HG03558 (cell line): Measurements from ENCODE around the gene MAPK13.
"Not testable (repeated sequence)": the region's sequence is repeated elsewhere in the genome, so short reads cannot be mapped to it uniquely, and the experiment has no call there.

ENCODE experiments used
- ATAC-seq: cut with Tn5 transposase; IDR thresholded peaks from one replicate; pipeline ENCODE4 v1.9.1; 2021; ENCODE audit warnings: moderate number of reproducible peaks; ENCODE audit not compliant: unreplicated experiment; ENCODE audit errors: extremely low read depth

MAPK13 gene

GRCh38 chr6:36113703-36114102, 16.6 kb upstream of the MAPK13 start:
- ATAC-seq = no peak

GRCh38 chr6:36114798-36115408, 15.4 kb upstream of the MAPK13 start:
- ATAC-seq = no peak

DNA sequence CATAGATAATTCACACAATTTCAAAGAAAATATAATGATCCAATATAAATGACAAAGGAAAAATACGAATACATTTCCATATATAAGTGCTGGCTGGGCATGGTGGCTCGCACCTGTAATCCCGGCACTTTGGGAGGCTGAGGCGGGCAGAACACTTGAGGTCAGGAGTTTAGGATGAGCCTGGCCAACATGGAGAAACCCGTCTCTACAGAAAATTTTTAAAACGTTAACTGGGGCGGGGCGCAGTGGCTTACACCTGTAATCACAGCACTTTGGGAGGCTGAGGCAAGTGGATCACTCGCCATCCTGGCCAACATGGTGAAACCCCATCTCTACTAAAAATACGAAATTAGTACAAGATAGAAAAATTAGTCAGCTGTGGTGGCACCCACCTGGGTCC, 14.9 kb upstream of the MAPK13 start:
- no peak for ATAC-seq

DNA sequence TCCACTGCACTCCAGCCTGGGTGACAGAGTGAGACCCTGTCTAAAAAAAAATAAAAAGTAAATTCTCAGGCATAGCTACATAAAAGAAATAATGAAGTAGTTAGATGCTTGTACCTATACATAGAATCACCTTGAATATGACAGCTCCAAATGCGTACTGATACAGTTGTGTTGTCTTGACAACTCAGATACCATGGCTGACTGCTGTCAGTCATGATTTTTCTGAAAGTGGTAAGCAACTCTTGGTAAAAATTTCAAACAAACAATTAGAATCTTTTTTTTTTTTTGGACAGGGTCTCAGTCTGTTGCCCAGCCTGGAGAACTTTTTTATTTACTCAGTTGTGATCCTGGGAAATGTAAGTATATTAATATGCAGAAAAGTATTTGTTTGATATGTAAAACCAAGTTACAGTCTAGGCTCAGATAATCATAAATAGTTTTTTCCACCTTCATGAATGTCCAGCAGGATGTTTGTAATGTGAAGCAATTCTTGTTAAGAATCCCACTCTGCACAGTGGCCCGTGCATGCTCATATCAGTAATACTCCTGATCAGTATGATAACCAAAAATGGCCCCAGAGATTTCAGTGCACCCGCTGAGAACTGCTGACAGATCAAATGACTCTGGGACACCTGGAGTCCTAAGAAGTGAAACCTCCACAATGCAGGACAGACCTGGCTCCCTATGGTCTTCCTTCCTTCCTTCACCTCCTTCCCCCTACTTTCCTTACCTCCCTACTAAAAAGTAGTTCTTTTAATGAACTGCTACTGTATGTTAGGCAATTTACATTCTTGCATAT, 14.0 kb upstream of the MAPK13 start:
- no peak for ATAC-seq

DNA sequence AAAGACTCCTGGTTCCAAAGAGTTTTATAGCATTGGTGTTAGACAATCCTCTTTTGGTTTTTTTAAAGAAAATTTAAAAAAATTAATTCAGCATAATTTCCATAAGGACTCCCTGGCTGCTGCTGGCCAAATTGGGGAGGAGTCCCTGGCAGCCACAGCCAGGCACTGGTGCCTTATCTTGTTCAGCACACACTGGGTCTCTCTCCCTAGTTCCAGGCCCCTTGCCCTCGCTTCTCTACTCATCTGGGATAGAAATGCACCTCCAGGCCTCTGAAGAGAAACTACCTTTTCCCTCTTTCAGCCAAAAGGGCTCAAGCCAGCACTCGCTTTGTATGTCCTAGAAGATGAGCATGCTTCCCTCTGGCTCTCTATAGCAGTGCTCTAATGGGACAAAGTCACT, 13.4 kb upstream of the MAPK13 start:
- ATAC-seq = no peak

DNA sequence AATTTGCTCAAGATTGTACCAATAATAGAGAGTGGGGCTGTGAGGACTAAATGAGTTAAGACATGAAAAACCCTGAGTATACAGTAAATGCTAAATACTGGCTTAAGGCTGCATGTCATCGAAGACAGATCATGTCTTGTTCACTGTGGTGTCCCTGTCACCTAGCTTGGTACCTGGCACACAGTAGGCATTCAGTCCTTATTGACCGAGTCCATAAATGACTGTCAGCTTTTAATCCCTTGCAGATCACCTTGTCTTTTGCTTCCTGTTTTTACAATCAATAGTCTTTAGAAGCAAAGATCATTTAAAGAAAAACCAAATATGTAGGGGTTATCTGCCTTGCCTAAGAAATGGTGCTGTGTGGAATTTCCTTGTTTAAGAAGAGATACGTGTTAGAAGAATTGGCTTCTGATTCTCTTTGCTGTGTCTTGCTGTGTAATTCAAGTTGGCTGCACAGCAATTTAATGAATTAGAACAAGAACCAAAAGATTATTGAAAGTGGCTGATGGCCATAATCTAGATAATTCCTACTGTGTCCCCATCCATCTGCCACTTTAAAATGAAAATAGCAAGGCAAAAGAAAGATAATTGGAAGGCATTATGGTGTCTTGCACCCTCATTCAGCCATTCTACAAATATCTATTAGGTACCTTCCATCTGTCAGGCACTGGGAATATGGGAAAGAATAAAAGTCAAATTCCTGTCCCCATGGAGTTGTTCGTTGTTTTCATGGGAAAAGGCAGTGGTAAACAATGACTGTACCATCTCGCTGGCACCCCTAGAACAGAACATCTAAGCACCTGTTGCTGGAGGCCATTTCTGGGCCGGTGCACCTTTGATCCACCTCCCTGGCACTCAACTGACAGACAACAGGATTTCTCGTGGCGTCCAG, 12.4 kb upstream of the MAPK13 start:
- no peak for ATAC-seq

- no peak for ATAC-seq
Measured at GRCh38 chr6:36118550-36119107, 11.7 kb upstream of the MAPK13 start.

DNA sequence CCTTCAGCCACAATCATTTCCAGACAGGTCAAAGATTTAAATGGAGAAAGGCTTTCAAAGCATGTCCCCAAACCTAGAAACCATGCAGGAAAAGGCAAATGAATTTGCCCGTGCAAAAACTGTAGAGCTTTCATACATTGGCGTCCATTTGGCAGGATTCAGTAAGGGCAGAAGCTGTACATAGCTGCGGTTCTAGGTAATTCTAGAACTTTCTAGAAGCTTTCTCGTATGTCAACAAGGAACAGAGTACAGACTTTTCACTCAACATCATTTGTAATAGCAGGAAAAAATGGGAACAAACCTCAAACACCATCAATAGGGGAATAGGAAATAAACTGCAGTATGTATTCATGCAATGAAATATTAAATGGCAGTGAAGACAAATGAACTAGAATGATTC, 11.1 kb upstream of the MAPK13 start:
- no peak for ATAC-seq

DNA sequence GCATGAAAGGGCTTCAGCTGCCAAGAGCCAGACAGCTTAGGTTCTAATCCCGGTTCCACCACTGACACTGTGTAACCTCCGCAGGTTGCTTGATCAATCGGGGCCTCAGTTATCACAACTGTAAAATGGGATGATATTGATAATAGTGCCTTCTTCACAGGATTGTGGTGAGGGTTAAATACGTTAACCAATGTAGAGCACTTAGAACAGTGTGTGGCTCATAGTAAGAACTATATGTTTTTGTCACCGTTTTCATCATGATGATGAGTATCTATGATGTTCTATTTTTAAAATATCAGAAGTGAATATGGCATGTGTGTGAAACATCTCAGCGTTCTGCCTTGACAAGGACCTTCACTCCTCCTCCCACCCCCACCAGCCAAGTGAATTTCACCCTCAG, 10.3 kb upstream of the MAPK13 start:
- no peak for ATAC-seq

GRCh38 chr6:36120539-36120938, 9.8 kb upstream of the MAPK13 start:
- ATAC-seq = no peak

- ATAC-seq = no peak
Measured at GRCh38 chr6:36120979-36121786, 9.1 kb upstream of the MAPK13 start.

- ATAC-seq = no peak
Measured at GRCh38 chr6:36121787-36122494, 8.4 kb upstream of the MAPK13 start.

- no peak for ATAC-seq
Measured at GRCh38 chr6:36122495-36123269, 7.6 kb upstream of the MAPK13 start.

- no peak for ATAC-seq
Measured at GRCh38 chr6:36123270-36124139, 6.8 kb upstream of the MAPK13 start.

GRCh38 chr6:36124346-36124745, 6.0 kb upstream of the MAPK13 start:
- ATAC-seq = not testable (repeated sequence)

GRCh38 chr6:36124881-36125280, 5.4 kb upstream of the MAPK13 start:
- ATAC-seq = no peak

DNA sequence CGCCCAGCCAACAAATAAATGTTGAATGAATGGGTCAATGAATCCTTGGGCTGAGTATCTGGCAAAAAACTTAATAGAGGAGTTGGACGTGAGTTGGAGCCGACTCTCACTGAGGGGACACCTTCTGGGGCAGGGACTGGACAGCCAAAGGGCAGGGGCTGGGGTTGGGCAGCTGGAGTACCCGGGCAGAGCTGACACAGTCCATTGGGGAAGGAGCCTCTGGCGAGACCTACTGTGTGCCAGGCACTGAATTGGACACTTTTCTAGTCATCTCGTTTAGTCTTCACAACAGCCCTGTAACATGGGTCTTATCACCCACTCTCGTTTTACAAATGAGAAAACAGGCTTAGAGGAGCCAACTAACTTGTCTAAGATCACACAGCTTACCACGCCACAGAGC, 4.7 kb upstream of the MAPK13 start:
- no peak for ATAC-seq

- no peak for ATAC-seq
Measured at GRCh38 chr6:36126121-36126520, 4.2 kb upstream of the MAPK13 start.
